Measurements from ENCODE around the gene AKR1C2.
A peak's percentile ranks its signal among the peaks of the same experiment; 100 is the strongest.
"Not testable (repeated sequence)": the region's sequence is repeated elsewhere in the genome, so short reads cannot be mapped to it uniquely, and the experiment has no call there.

Gene AKR1C2

GRCh38 chr10:5023177-5023805, 19.6 kb upstream of the AKR1C2 start:
- no peak for TF ChIP-seq CTCF (IDR thresholded peaks at IDR 0.05; ENCODE audit: insufficient read depth, low read length, missing control alignments)
- POLR2A ChIA-PET, result no interaction called here
- H3K4me3 ChIP-seq (ENCODE audit: low read depth, low read length), result no peak overlapping the region
- CTCF ChIA-PET, result interaction anchor here (1.2 to 2.1 kb wide), 2 partner anchors 173 to 174 kb away, joined by 3 to 6 read pairs; no protein-coding TSS in a partner anchor
- DNase-seq (ENCODE audit: low read depth, low spot score), result no peak

- CTCF ChIA-PET; DNase-seq (ENCODE audit: low read depth, low spot score); POLR2A ChIA-PET: not testable (repeated sequence)
These were observed 18.1 kb upstream of the AKR1C2 start for GRCh38 chr10:5021624-5022290.

DNA sequence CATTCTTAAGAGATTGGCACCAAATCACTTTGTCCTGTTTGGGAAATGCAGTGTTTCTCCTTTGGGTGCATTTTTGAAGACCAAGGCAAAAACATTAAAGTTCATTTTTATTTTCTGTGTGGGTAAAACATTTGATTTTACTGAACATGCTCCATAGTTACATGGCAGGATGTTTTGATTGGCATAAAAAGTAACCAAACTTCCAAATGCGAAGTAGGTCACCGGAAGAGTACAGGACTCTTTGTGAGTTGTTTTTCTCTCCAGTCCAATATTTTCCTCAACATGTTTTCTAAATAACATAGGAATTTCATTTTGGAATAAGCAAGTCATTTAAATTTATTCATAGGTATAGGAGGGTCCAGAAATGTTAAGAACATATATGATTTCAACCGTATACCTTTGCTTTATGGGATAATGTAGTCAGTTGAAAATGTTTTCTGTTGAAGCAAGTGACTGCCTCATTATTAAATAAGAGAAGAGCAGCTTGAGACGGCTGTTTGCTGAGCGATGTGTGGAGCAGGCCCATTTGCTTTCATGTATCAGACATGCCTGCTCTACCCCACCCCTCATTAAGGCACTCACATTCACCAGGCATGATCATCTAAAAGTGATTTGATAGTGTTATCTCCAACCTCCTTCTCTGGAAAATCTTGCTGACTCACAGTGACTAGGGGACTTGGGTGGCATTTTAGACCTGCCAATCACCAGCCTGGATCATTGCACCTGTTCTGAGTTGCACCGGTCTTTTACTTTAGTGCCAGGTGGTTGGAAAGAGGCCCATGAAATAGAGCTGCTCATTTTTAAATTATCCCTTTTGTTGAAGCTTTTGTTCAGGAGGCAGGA, 16.3 kb upstream of the AKR1C2 start:
- CTCF ChIA-PET, result interaction anchor here (1.4 kb wide), 1 partner anchor 170 kb away, joined by 3 read pairs; no protein-coding TSS in a partner anchor
- DNase-seq (ENCODE audit: low read depth, low spot score); POLR2A ChIA-PET; H3K4me3 ChIP-seq (ENCODE audit: low read depth, low read length): not testable (repeated sequence)

More at GRCh38 chr10:5021624-5022290, 18.1 kb upstream of the AKR1C2 start:
- not testable (repeated sequence) for H3K4me3 ChIP-seq (ENCODE audit: low read depth, low read length)

DNA sequence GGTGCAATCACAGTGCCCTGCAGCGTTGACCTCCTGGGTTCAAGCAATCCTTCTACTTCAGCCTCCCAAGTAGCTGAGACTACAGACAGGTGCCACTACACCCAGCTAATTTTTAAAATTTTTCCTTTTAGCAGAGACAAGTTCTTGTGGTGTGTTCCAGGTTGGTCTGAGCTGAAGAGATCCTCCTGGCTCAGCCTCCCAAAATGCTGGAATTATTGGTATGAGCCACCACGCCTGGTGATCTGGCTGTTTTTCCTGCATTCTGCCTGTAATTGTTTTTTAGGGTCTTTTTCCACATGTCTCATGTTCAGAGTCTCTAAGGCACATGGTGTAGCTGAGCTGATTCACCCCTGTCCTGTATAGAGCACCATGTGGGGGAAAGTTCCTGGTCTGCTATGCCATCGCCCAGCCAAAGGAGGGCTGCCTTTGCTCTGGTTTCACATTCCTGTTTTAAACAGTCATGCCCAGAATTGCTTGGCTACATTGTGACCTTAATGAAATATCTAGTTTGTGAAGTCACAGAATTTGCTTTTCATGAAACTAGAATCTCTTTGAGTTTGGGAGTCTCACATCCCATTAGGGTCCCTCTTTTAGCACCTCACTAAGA, 15.1 kb upstream of the AKR1C2 start:
- H3K4me3 ChIP-seq (ENCODE audit: low read depth, low read length); POLR2A ChIA-PET: not testable (repeated sequence)
- DNase-seq (ENCODE audit: low read depth, low spot score), result peak; percentile 19
- peak; percentile 26 for TF ChIP-seq CTCF (IDR thresholded peaks at IDR 0.05; ENCODE audit: insufficient read depth, low read length, missing control alignments)
- CTCF ChIA-PET, result interaction anchor here (0.7 to 0.8 kb wide), 2 partner anchors 76 to 169 kb away, joined by 3 to 5 read pairs; partner anchors contain the start of gene AKR1C3

DNA sequence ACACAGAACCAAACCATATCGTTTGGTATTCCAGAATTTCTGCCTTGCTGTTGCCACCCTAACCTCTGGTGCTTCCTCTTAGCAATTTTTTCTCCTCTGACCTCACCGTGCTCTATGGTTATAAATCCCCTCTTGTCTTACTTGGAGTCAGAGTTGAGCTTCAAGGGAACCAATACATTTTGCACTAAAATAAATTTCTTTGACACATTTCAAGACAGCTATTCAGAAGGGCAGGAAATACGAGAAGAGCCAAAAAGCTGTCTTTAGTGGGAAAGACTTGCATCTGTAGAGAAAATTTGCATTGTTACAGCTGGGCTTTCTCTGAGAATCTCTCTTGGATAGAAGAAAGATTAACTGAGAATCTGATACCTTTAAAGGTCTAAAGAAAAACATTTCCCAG, 14.5 kb upstream of the AKR1C2 start:
- ChIA-PET CTCF (interaction anchor here (0.7 to 0.8 kb wide), 2 partner anchors 76 to 168 kb away, joined by 3 to 5 read pairs; partner anchors contain the start of gene AKR1C3), POLR2A (no interaction called here)
- DNase-seq (ENCODE audit: low read depth, low spot score), result no peak
- no peak overlapping the region for H3K4me3 ChIP-seq (ENCODE audit: low read depth, low read length)
- TF ChIP-seq CTCF (IDR thresholded peaks at IDR 0.05; ENCODE audit: insufficient read depth, low read length, missing control alignments), result no peak

GRCh38 chr10:5014936-5015335, 11.3 kb upstream of the AKR1C2 start:
- ChIA-PET POLR2A (no interaction called here), CTCF (no interaction called here)
- no peak overlapping the region for H3K4me3 ChIP-seq (ENCODE audit: low read depth, low read length)
- no peak for TF ChIP-seq CTCF (IDR thresholded peaks at IDR 0.05; ENCODE audit: insufficient read depth, low read length, missing control alignments)
- DNase-seq (ENCODE audit: low read depth, low spot score), result no peak

DNA sequence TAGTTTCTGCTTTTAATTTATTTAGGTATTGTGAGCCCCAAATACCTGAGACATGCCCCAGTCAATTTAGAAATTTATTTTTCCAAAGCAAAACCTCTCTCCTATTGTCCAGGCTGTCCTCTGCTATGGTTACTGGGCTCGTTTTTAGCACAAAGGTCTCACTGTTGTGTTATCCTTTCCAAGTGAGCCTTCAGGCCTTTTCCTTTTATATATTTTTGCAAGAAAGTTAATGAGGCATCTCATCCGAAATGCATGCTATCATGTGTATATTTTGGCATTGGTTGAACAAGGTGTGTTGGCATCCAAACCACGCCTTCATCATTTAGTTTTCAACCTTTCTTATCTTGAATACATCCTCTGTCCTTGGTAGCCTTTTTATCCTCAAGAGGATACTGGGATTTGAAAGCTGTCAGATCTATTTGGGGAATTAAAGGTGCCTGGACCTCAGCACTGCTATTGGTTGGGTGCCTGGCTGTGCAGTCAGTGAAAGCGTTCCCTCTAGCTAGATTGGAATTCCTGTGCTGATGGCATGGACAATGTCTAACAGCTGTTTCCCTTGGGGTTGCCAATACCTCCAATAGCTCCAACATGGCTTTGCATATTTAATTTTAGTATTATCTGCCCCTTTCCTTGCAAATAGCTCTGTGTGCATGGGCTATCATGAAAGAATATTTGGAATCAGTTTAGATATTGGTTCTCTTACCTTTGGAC, 10.7 kb upstream of the AKR1C2 start:
- POLR2A ChIA-PET; DNase-seq (ENCODE audit: low read depth, low spot score); H3K4me3 ChIP-seq (ENCODE audit: low read depth, low read length); CTCF ChIA-PET: not testable (repeated sequence)
